Measurements from ENCODE around the gene PFDN2. TPM values are rescaled to one million over a fixed set of nuclear protein-coding genes. Genes with fewer than 3 reads are reported as not detected.
A peak's percentile ranks its signal among the peaks of the same experiment; 100 is the strongest.

The PFDN2 gene
- total RNA-seq: 20.0 TPM

DNA sequence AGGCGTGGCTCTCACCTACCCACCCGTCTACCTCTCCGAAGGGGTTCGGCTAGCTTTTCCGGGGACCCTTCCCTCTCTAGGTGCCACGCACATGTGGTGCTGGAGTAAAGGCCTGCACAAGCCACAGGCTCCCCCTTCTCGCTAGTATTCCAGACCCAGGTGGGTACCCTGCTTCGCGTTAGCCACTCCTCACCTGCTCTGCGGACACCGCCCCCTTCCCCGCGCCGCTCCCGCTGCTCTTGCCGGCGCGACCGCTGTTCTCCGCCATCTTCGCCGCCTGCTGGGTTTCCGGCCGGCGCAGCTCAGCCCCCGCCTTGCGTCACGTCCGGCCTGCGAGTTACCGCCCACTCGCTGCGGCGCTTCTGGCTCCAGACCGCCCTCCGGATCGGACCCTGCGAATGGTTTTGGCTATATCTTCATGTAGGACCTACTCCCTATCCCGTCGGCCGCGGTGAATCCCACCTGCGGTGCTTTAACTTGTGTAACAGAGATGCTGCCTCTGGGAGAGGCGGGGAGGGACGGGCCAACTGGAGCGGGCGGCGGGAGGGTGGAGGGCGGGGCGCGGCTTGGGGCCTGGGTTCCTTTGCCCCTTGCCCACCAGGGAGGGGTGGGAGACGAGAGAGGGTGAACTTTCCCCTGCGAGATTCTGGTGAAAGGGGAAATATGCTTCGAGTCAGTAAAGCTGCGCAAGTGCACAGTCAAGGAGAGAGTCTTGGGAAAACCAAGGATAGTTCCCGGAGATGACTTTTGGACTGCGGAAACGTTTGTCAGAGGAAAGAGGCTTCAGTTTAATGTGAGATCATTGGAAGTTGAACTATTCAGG is at the start of gene PFDN2, which contains the start of gene NIT1:
TSS of gene PFDN2 (minus strand) at position 279 of the 823 bp plus-strand sequence. CDS start at position 268, 11 bp downstream.
TSS of gene NIT1 (plus strand) at position 347 of the 823 bp plus-strand sequence. CDS start at position 419, 72 bp downstream.
- Histone ChIP-seq H3K9me3 (ENCODE audit: low read depth, low read length) (no peaks in the 10 kb centered on the region), H3K4me1 (ENCODE audit: insufficient read depth, low read length) (peaks cover 86% of the 10 kb centered on the region), H3K27me3 (ENCODE audit: insufficient read depth, low read length) (no peaks in the 10 kb centered on the region), H3K4me3 (ENCODE audit: low read length) (peak within 1 kb of the TSS; percentile 88)

- no peaks in the 10 kb centered on the region for H3K27me3 ChIP-seq (ENCODE audit: insufficient read depth, low read length)
- H3K4me3 ChIP-seq (ENCODE audit: low read length): peak overlapping the region; percentile 55
- no peaks in the 10 kb centered on the region for H3K9me3 ChIP-seq (ENCODE audit: low read depth, low read length)
- peaks cover 24% of the 10 kb centered on the region for H3K4me1 ChIP-seq (ENCODE audit: insufficient read depth, low read length)
Observed at GRCh38 chr1:161166669-161167548, 49.1 kb upstream of the PFDN2 start.

DNA sequence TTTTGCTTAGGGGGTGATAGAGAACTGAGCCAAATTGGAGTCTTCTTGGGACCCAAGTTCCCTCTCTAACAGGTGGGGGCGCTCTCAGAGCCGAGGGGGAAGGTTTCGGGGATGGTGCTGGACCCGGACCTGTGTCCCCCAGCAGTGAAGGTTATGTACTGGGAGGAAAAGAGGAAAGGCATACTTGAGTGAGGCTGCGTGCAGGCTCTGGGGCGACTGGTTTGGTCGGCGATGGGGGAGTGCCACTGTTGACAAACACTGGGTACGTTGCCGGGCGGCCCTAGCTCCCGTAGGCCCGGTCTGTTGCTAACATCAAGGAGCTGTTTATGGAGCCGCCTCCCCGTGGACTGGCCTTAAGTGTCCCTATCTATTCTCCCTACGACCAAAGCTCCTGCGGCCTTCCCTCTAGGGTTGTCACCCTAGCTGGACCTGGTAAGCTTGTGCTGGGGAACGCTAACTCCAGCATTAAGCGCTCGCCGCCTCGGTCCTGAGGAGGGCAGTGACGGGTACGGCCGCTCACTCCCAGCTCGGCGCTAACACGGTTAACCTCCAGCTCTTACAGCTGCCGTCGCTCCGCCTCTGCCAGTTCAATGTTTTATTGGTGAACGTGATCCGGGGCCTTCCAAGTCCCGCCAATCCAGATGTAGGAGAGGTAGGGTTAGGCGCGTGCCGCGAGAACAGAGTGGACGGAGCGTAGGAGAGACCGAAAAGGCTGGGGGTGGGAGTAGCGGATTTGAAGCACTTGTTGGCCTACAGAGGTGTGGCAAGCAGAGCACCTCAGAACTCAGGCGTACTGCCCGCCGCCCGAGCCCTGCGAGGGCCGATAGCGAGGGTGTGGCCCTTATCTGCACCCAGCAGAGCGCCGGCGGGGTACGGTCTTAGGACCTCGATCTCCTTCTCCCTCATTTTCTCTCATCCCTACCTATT is 48.2 kb upstream of the PFDN2 start, which contains the start of gene PPOX:
TSS of gene PPOX (plus strand) at position 685 of the 927 bp plus-strand sequence. CDS start 422 bp downstream, outside the sequence.
- Histone ChIP-seq H3K27me3 (ENCODE audit: insufficient read depth, low read length) (no peaks in the 10 kb centered on the region), H3K4me1 (ENCODE audit: insufficient read depth, low read length) (peaks cover 27% of the 10 kb centered on the region), H3K4me3 (ENCODE audit: low read length) (peak within 1 kb of the TSS; percentile 55), H3K9me3 (ENCODE audit: low read depth, low read length) (no peaks in the 10 kb centered on the region)

- H3K4me1 ChIP-seq (ENCODE audit: insufficient read depth, low read length): peaks cover 37% of the 10 kb centered on the region
- H3K4me3 ChIP-seq (ENCODE audit: low read length): peak overlapping the region; percentile 55
- H3K9me3 ChIP-seq (ENCODE audit: low read depth, low read length): no peaks in the 10 kb centered on the region
- H3K27me3 ChIP-seq (ENCODE audit: insufficient read depth, low read length): no peaks in the 10 kb centered on the region
Observed at GRCh38 chr1:161164901-161165610, 47.2 kb upstream of the PFDN2 start.

DNA sequence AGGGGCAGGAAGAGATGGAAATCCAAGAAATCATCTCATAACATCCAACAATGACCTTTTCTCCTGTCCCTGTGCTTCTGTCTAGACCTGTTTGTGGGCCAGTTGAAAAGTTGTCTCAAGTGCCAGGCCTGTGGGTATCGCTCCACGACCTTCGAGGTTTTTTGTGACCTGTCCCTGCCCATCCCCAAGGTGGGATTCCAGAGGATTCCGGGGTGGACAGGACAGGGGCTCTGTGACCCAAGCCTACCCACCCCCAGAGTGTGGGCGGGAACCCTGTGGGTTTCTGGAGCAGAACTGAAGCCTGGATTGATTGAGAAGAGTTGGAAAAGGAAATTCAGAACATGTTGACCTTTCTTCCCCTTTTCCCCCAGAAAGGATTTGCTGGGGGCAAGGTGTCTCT is 46.0 kb upstream of the PFDN2 start:
- Histone ChIP-seq H3K4me1 (ENCODE audit: insufficient read depth, low read length) (peaks cover 45% of the 10 kb centered on the region), H3K27me3 (ENCODE audit: insufficient read depth, low read length) (no peaks in the 10 kb centered on the region), H3K9me3 (ENCODE audit: low read depth, low read length) (no peaks in the 10 kb centered on the region), H3K4me3 (ENCODE audit: low read length) (no peak overlapping the region)

- H3K27me3 ChIP-seq (ENCODE audit: insufficient read depth, low read length): no peaks in the 10 kb centered on the region
- H3K9me3 ChIP-seq (ENCODE audit: low read depth, low read length): no peaks in the 10 kb centered on the region
- no peak overlapping the region for H3K4me3 ChIP-seq (ENCODE audit: low read length)
- H3K4me1 ChIP-seq (ENCODE audit: insufficient read depth, low read length): peaks cover 48% of the 10 kb centered on the region
Observed at GRCh38 chr1:161162806-161163205, 45.0 kb upstream of the PFDN2 start.

- no peaks in the 10 kb centered on the region for H3K27me3 ChIP-seq (ENCODE audit: insufficient read depth, low read length)
- peaks cover 40% of the 10 kb centered on the region for H3K4me1 ChIP-seq (ENCODE audit: insufficient read depth, low read length)
- H3K9me3 ChIP-seq (ENCODE audit: low read depth, low read length): no peaks in the 10 kb centered on the region
- H3K4me3 ChIP-seq (ENCODE audit: low read length): no peak overlapping the region
Observed at GRCh38 chr1:161162052-161162451, 44.2 kb upstream of the PFDN2 start.

DNA sequence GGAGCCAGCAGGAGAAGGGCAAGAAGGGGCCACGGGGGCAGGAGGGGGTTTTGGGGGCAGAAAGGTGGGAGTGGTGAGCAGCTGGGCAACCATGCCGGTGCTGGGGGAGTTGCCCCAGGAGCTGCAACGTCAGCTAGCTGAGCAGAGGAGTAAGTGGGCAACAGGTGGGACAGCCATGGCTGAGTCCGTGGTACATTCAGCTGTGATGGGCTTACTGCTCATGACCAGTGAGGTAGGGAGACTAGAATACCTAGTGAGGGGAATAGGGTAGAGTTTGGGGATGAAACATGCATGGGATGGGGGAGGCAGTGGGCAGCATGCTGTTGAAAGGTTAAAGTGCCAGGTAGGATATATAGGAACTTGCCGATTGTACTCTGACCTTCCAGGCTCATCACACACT is 43.8 kb upstream of the PFDN2 start:
- Histone ChIP-seq H3K4me1 (ENCODE audit: insufficient read depth, low read length) (peaks cover 36% of the 10 kb centered on the region), H3K9me3 (ENCODE audit: low read depth, low read length) (no peaks in the 10 kb centered on the region), H3K4me3 (ENCODE audit: low read length) (no peak overlapping the region), H3K27me3 (ENCODE audit: insufficient read depth, low read length) (no peaks in the 10 kb centered on the region)

- Histone ChIP-seq H3K27me3 (ENCODE audit: insufficient read depth, low read length) (no peaks in the 10 kb centered on the region), H3K4me3 (ENCODE audit: low read length) (no peak overlapping the region), H3K9me3 (ENCODE audit: low read depth, low read length) (no peaks in the 10 kb centered on the region), H3K4me1 (ENCODE audit: insufficient read depth, low read length) (peaks cover 33% of the 10 kb centered on the region)
Observed at GRCh38 chr1:161160671-161161145, 42.9 kb upstream of the PFDN2 start.

- peak overlapping the region; percentile 73 for H3K4me3 ChIP-seq (ENCODE audit: low read length)
- H3K27me3 ChIP-seq (ENCODE audit: insufficient read depth, low read length): no peaks in the 10 kb centered on the region
- H3K9me3 ChIP-seq (ENCODE audit: low read depth, low read length): no peaks in the 10 kb centered on the region
- peaks cover 29% of the 10 kb centered on the region for H3K4me1 ChIP-seq (ENCODE audit: insufficient read depth, low read length)
Observed at GRCh38 chr1:161159913-161160243, 42.0 kb upstream of the PFDN2 start.

DNA sequence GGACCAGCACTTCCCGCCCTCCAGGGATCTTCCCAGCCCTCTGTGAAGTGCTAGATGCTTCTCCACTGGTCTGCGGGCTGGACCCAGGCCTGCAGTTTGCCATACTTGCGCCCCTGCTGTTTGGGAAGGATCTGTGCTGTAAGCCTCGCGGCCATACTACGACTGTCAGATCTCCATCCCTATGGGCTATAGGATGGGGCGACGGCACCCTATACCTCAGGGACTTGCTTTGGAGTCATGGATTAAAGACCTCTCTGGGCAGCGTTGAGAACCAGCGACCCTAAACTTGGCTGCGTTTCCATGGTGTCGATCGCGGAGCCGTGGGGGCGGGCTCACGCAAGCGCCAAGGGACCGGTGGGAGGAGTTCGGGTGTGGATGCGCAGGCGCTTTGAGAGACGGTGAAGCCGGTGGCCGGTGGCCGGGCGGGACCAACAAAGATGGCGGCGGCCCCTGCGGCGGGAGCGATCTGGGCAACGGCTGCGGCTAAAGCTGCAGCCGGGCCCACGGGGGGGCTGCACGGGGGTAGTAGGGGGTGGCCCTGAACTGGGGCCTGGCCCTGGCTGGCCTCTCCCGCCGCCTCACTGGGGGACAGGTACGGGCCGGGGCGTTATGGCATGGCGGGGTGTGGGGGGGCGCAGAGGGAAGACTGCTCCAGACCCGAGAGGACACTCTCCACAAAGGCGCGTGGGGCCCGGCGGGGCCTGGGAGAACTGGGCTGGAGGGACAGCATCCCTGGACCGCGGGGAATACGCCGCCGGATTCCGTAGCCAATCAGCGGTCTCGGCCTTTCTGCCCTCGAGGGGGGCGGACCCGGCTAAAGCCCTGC is 41.5 kb upstream of the PFDN2 start, which contains the start of gene USP21:
TSS of gene USP21 (plus strand) at position 414 of the 826 bp plus-strand sequence. CDS start 1,141 bp downstream, outside the sequence.
- H3K4me3 ChIP-seq (ENCODE audit: low read length): peak within 1 kb of the TSS; percentile 73
- peaks cover 34% of the 10 kb centered on the region for H3K4me1 ChIP-seq (ENCODE audit: insufficient read depth, low read length)
- H3K27me3 ChIP-seq (ENCODE audit: insufficient read depth, low read length): no peaks in the 10 kb centered on the region
- H3K9me3 ChIP-seq (ENCODE audit: low read depth, low read length): no peaks in the 10 kb centered on the region

DNA sequence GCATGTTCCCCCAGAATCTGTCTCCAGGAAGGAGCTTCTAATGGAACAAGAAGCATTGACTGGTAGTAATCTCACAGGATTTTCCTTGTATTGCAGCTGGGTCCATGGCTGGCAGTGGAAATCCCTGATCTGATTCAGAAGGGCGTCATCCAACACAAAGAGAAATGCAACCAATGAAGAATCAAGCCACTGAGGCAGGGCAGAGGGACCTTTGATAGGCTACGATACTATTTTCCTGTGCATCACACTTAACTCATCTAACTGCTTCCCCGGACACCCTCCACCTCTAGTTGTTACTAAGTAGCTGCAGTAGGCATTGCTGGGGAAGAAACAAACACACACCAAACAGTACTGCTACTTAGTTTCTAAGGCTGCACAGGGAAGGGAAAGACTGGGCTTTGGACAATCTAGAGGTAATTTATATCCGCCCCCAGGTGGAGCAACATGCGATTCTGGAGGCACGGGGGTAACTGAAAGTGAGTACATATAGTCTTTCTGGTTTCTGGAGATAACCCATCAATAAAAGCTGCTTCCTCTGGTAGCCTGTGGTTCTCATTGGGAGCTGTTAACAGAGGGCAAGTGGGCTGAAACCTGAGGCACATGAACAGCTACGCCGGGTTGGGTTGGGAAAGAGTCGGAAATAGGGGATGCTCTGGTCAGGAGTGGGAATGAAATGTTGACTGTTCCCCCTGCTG is 40.6 kb upstream of the PFDN2 start:
- Histone ChIP-seq H3K4me3 (ENCODE audit: low read length) (no peak overlapping the region), H3K9me3 (ENCODE audit: low read depth, low read length) (no peaks in the 10 kb centered on the region), H3K4me1 (ENCODE audit: insufficient read depth, low read length) (peaks cover 35% of the 10 kb centered on the region), H3K27me3 (ENCODE audit: insufficient read depth, low read length) (no peaks in the 10 kb centered on the region)

Measured in mononuclear cell (primary cell).